HEK293 (cell line): ENCODE results near the gene MAN1C1.

ENCODE experiments used
- GLIS2 ChIP-seq: fragments of 450-650 bp; formaldehyde crosslinking; IDR thresholded peaks from 2 replicates; pipeline ENCODE4 v1.5.1; 2016; ENCODE audit warnings: missing biosample characterization, missing genetic modification characterization
- HOXA7 ChIP-seq: sonication (generic); formaldehyde crosslinking; IDR thresholded peaks from 2 replicates; pipeline ENCODE4 v1.8.1; 2022; ENCODE audit warnings: missing genetic modification reagents, borderline replicate concordance
- KLF10 ChIP-seq: fragments of 450-650 bp; IDR thresholded peaks from 2 replicates; pipeline ENCODE4 v1.5.1; 2018; ENCODE audit warnings: missing biosample characterization, mild to moderate bottlenecking, missing genetic modification characterization
- KLF8 ChIP-seq: fragments of 450-650 bp; formaldehyde crosslinking; IDR thresholded peaks from 2 replicates; pipeline ENCODE4 v1.5.1; 2016; ENCODE audit warnings: missing biosample characterization, missing genetic modification characterization
- KLF9 ChIP-seq: fragments of 450-650 bp; formaldehyde crosslinking; IDR thresholded peaks from 2 replicates; pipeline ENCODE4 v1.5.1; 2016; ENCODE audit warnings: missing biosample characterization, missing genetic modification characterization, low read depth
- MEIS1 ChIP-seq: sonication (generic); formaldehyde crosslinking; IDR thresholded peaks from 2 replicates; pipeline ENCODE4 v1.8.1; 2022; ENCODE audit warnings: missing genetic modification reagents, mild to moderate bottlenecking, borderline replicate concordance
- RBAK ChIP-seq: fragments of 450-650 bp; formaldehyde crosslinking; IDR thresholded peaks from 2 replicates; pipeline ENCODE4 v1.5.1; 2016; ENCODE audit warnings: missing biosample characterization, missing genetic modification characterization
- SCRT1 ChIP-seq: fragments of 450-650 bp; formaldehyde crosslinking; IDR thresholded peaks from 2 replicates; pipeline ENCODE4 v1.5.1; 2016; ENCODE audit warnings: missing biosample characterization, missing genetic modification characterization, borderline replicate concordance
- SCRT2 ChIP-seq: fragments of 450-650 bp; formaldehyde crosslinking; IDR thresholded peaks from 2 replicates; pipeline ENCODE4 v1.5.1; 2016; ENCODE audit warnings: missing biosample characterization, missing genetic modification characterization
- SP2 ChIP-seq: fragments of 450-650 bp; formaldehyde crosslinking; IDR thresholded peaks from 2 replicates; pipeline ENCODE4 v1.5.1; 2016; ENCODE audit warnings: missing biosample characterization, missing genetic modification characterization
- ZBTB1 ChIP-seq: fragments of 450-650 bp; formaldehyde crosslinking; IDR thresholded peaks from 2 replicates; pipeline ENCODE4 v1.5.1; 2016; ENCODE audit warnings: missing biosample characterization, missing genetic modification characterization
- ZBTB17 ChIP-seq: fragments of 450-650 bp; formaldehyde crosslinking; IDR thresholded peaks from 2 replicates; pipeline ENCODE4 v1.5.1; 2016; ENCODE audit warnings: missing biosample characterization, missing genetic modification characterization
- ZBTB48 ChIP-seq: fragments of 450-650 bp; formaldehyde crosslinking; IDR thresholded peaks from 2 replicates; pipeline ENCODE4 v1.5.1; 2016; ENCODE audit warnings: missing biosample characterization, missing genetic modification characterization
- ZNF155 ChIP-seq: fragments of 450-650 bp; formaldehyde crosslinking; IDR thresholded peaks from 2 replicates; pipeline ENCODE4 v1.5.1; 2016; ENCODE audit warnings: missing biosample characterization, missing genetic modification characterization
- ZNF19 ChIP-seq: fragments of 450-650 bp; formaldehyde crosslinking; IDR thresholded peaks from 2 replicates; pipeline ENCODE4; 2016; ENCODE audit warnings: missing biosample characterization, missing genetic modification characterization, low read depth
- ZNF223 ChIP-seq: fragments of 450-650 bp; formaldehyde crosslinking; IDR thresholded peaks from 2 replicates; pipeline ENCODE4 v1.5.1; 2016; ENCODE audit warnings: missing biosample characterization, missing genetic modification characterization
- ZNF239 ChIP-seq: fragments of 450-650 bp; formaldehyde crosslinking; IDR thresholded peaks from 2 replicates; pipeline ENCODE4 v1.5.1; 2016; ENCODE audit warnings: missing biosample characterization, missing genetic modification characterization
- ZNF24 ChIP-seq: fragments of 450-650 bp; formaldehyde crosslinking; IDR thresholded peaks from 2 replicates; pipeline ENCODE4 v1.5.1; 2016; ENCODE audit warnings: missing biosample characterization, missing genetic modification characterization
- ZNF266 ChIP-seq: fragments of 450-650 bp; formaldehyde crosslinking; IDR thresholded peaks from 2 replicates; pipeline ENCODE4 v1.5.1; 2016; ENCODE audit warnings: missing biosample characterization, missing genetic modification characterization, low read depth
- ZNF335 ChIP-seq: fragments of 450-650 bp; formaldehyde crosslinking; conservative IDR thresholded peaks from 2 replicates; pipeline ENCODE4 v1.5.1; 2016; ENCODE audit warnings: missing biosample characterization, missing genetic modification characterization
- ZNF341 ChIP-seq: fragments of 450-650 bp; formaldehyde crosslinking; IDR thresholded peaks from 2 replicates; pipeline ENCODE4; 2016; ENCODE audit warnings: low read depth, missing biosample characterization, missing genetic modification characterization
- ZNF366 ChIP-seq: fragments of 450-650 bp; formaldehyde crosslinking; conservative IDR thresholded peaks from 2 replicates; pipeline ENCODE4 v1.5.1; 2016; ENCODE audit warnings: missing biosample characterization, missing genetic modification characterization
- ZNF394 ChIP-seq: fragments of 450-650 bp; formaldehyde crosslinking; IDR thresholded peaks from 2 replicates; pipeline ENCODE4 v1.5.1; 2016; ENCODE audit warnings: missing biosample characterization, missing genetic modification characterization, mild to moderate bottlenecking, moderate library complexity, borderline replicate concordance
- ZNF426 ChIP-seq: fragments of 450-650 bp; formaldehyde crosslinking; IDR thresholded peaks from 2 replicates; pipeline ENCODE4 v1.5.1; 2017; ENCODE audit warnings: missing biosample characterization, missing genetic modification characterization, mild to moderate bottlenecking, inconsistent platforms, moderate library complexity
- ZNF514 ChIP-seq: fragments of 450-650 bp; formaldehyde crosslinking; IDR thresholded peaks from 2 replicates; pipeline ENCODE4 v1.5.1; 2016; ENCODE audit warnings: missing biosample characterization, missing genetic modification characterization
- ZNF521 ChIP-seq: fragments of 450-650 bp; formaldehyde crosslinking; IDR thresholded peaks from 2 replicates; pipeline ENCODE4 v1.5.1; 2017; ENCODE audit warnings: missing biosample characterization, mild to moderate bottlenecking, missing genetic modification characterization
- ZNF600 ChIP-seq: fragments of 450-650 bp; formaldehyde crosslinking; IDR thresholded peaks from 2 replicates; pipeline ENCODE4 v1.5.1; 2016; ENCODE audit warnings: missing biosample characterization, missing genetic modification characterization
- ZNF624 ChIP-seq: fragments of 450-650 bp; formaldehyde crosslinking; IDR thresholded peaks from 2 replicates; pipeline ENCODE4 v1.5.1; 2017; ENCODE audit warnings: missing biosample characterization, missing genetic modification characterization
- ZNF626 ChIP-seq: fragments of 450-650 bp; sonication (Bioruptor Pico); formaldehyde crosslinking; IDR thresholded peaks from 2 replicates; pipeline ENCODE4 v1.5.1; 2018; ENCODE audit warnings: missing biosample characterization, missing genetic modification characterization, inconsistent platforms
- ZNF747 ChIP-seq: fragments of 450-650 bp; formaldehyde crosslinking; IDR thresholded peaks from 2 replicates; pipeline ENCODE4 v1.5.1; 2016; ENCODE audit warnings: missing biosample characterization, missing genetic modification characterization
- ZNF830 ChIP-seq: fragments of 450-650 bp; IDR thresholded peaks from 2 replicates; pipeline ENCODE4 v1.5.0; 2018; ENCODE audit warnings: missing biosample characterization, missing genetic modification characterization, low read depth, mild to moderate bottlenecking, moderate library complexity
- ZSCAN30 ChIP-seq: fragments of 450-650 bp; IDR thresholded peaks from 2 replicates; pipeline ENCODE4 v1.5.1; 2018; ENCODE audit warnings: missing biosample characterization, mild to moderate bottlenecking, missing genetic modification characterization, moderate library complexity
- TF ChIP-seq, protein P1 (sequence below): fragments of 450-650 bp; formaldehyde crosslinking; IDR thresholded peaks from 2 replicates; pipeline ENCODE4 v1.5.1; 2016; ENCODE audit warnings: missing biosample characterization, missing genetic modification characterization
- TF ChIP-seq, protein P2 (sequence below): fragments of 450-650 bp; formaldehyde crosslinking; optimal IDR thresholded peaks from 2 replicates; pipeline ENCODE3; 2016; ENCODE audit warnings: missing biosample characterization, mild to moderate bottlenecking, missing genetic modification characterization
- TF ChIP-seq, protein P3 (sequence below): fragments of 450-650 bp; formaldehyde crosslinking; IDR thresholded peaks from 2 replicates; pipeline ENCODE4 v1.5.1; 2016; ENCODE audit warnings: missing biosample characterization, missing genetic modification characterization
- TF ChIP-seq, protein P4 (sequence below): fragments of 450-650 bp; formaldehyde crosslinking; IDR thresholded peaks from 2 replicates; pipeline ENCODE4 v1.5.1; 2016; ENCODE audit warnings: missing biosample characterization, missing genetic modification characterization

MAN1C1 gene

GRCh38 chr1:25820247-25821111, 203.9 kb downstream of the MAN1C1 start (continued):
- TF ChIP-seq ZSCAN30 (tag by site-specific recombination) (0 out of 2 replicates have a peak, but pooled peaks have one; percentile 41), ZNF266 (tag by site-specific recombination) (no peak), SCRT2 (tag by site-specific recombination) (no peak), KLF10 (no peak), ZNF341 (tag by site-specific recombination) (no peak), ZBTB1 (no peak), ZNF626 (no peak), ZNF239 (tag by site-specific recombination) (peak; percentile 61; the same call in 1 of the 2 replicates), ZNF747 (tag by site-specific recombination) (no peak), ZNF155 (tag by site-specific recombination) (no peak), ZNF335 (tag by site-specific recombination) (peak; percentile 75), ZNF514 (tag by site-specific recombination) (no peak), ZNF19 (tag by site-specific recombination) (no peak), ZNF24 (tag by site-specific recombination) (peak; percentile 79; the same call in 1 of the 2 replicates), ZNF223 (tag by site-specific recombination) (no peak), SCRT1 (tag by site-specific recombination) (no peak), ZBTB48 (tag by site-specific recombination) (no peak; the same call in 1 of the 2 replicates), RBAK (tag by site-specific recombination) (no peak), KLF9 (tag by site-specific recombination) (0 out of 2 replicates have a peak, but pooled peaks have one; percentile 30), ZNF521 (tag by site-specific recombination) (no peak), ZNF624 (tag by site-specific recombination) (no peak), ZNF830 (tag by site-specific recombination) (no peak), SP2 (tag by site-specific recombination) (peak; percentile 22; the same call in 1 of the 2 replicates), GLIS2 (tag by site-specific recombination) (peak; percentile 79), MEIS1 (CRISPR knock-in tag) (no peak), ZNF366 (tag by site-specific recombination) (0 out of 2 replicates have a peak, but pooled peaks have one; percentile 11), ZNF426 (tag by site-specific recombination) (no peak), ZBTB17 (tag by site-specific recombination) (peak; percentile 93), ZNF394 (no peak), KLF8 (tag by site-specific recombination) (no peak), ZNF600 (tag by site-specific recombination) (peak; percentile 97), HOXA7 (CRISPR knock-in tag) (no peak)
- TF ChIP-seq, protein P1, sequence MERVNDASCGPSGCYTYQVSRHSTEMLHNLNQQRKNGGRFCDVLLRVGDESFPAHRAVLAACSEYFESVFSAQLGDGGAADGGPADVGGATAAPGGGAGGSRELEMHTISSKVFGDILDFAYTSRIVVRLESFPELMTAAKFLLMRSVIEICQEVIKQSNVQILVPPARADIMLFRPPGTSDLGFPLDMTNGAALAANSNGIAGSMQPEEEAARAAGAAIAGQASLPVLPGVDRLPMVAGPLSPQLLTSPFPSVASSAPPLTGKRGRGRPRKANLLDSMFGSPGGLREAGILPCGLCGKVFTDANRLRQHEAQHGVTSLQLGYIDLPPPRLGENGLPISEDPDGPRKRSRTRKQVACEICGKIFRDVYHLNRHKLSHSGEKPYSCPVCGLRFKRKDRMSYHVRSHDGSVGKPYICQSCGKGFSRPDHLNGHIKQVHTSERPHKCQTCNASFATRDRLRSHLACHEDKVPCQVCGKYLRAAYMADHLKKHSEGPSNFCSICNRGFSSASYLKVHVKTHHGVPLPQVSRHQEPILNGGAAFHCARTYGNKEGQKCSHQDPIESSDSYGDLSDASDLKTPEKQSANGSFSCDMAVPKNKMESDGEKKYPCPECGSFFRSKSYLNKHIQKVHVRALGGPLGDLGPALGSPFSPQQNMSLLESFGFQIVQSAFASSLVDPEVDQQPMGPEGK (tag by site-specific recombination) = peak; percentile 59; the same call in 1 of the 2 replicates
- TF ChIP-seq, protein P2, sequence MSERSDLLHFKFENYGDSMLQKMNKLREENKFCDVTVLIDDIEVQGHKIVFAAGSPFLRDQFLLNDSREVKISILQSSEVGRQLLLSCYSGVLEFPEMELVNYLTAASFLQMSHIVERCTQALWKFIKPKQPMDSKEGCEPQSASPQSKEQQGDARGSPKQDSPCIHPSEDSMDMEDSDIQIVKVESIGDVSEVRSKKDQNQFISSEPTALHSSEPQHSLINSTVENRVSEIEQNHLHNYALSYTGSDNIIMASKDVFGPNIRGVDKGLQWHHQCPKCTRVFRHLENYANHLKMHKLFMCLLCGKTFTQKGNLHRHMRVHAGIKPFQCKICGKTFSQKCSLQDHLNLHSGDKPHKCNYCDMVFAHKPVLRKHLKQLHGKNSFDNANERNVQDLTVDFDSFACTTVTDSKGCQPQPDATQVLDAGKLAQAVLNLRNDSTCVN (tag by site-specific recombination) = peak; percentile 69
- TF ChIP-seq, protein P3, sequence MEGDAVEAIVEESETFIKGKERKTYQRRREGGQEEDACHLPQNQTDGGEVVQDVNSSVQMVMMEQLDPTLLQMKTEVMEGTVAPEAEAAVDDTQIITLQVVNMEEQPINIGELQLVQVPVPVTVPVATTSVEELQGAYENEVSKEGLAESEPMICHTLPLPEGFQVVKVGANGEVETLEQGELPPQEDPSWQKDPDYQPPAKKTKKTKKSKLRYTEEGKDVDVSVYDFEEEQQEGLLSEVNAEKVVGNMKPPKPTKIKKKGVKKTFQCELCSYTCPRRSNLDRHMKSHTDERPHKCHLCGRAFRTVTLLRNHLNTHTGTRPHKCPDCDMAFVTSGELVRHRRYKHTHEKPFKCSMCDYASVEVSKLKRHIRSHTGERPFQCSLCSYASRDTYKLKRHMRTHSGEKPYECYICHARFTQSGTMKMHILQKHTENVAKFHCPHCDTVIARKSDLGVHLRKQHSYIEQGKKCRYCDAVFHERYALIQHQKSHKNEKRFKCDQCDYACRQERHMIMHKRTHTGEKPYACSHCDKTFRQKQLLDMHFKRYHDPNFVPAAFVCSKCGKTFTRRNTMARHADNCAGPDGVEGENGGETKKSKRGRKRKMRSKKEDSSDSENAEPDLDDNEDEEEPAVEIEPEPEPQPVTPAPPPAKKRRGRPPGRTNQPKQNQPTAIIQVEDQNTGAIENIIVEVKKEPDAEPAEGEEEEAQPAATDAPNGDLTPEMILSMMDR = no peak
- TF ChIP-seq, protein P4, sequence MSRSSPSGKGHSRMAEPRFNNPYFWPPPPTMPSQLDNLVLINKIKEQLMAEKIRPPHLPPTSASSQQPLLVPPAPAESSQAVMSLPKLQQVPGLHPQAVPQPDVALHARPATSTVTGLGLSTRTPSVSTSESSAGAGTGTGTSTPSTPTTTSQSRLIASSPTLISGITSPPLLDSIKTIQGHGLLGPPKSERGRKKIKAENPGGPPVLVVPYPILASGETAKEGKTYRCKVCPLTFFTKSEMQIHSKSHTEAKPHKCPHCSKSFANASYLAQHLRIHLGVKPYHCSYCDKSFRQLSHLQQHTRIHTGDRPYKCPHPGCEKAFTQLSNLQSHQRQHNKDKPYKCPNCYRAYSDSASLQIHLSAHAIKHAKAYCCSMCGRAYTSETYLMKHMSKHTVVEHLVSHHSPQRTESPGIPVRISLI (tag by site-specific recombination) = no peak
